Activated CD4-positive, alpha-beta T cell treated with anti-CD3 and anti-CD28 coated beads for 1 hour (primary cell): ENCODE data around the gene ANTXR2.
"Not testable (repeated sequence)": the region's sequence is repeated elsewhere in the genome, so short reads cannot be mapped to it uniquely, and the experiment has no call there.

ENCODE experiments used
- DNase-seq: peaks from one replicate; pipeline ENCODE4 v3.0.0-alpha.2; 2020

Gene ANTXR2

GRCh38 chr4:80072744-80073472, at the start of gene ANTXR2:
TSS of gene ANTXR2 (minus strand) at chr4:80073229. CDS start at chr4:80072560, 669 bp downstream.
- peak; percentile 57 for DNase-seq

GRCh38 chr4:80121815-80122214, 48.8 kb upstream of the ANTXR2 start:
- not testable (repeated sequence) for DNase-seq

- not testable (repeated sequence) for DNase-seq
Measured at GRCh38 chr4:80119620-80120019, 46.6 kb upstream of the ANTXR2 start.

DNA sequence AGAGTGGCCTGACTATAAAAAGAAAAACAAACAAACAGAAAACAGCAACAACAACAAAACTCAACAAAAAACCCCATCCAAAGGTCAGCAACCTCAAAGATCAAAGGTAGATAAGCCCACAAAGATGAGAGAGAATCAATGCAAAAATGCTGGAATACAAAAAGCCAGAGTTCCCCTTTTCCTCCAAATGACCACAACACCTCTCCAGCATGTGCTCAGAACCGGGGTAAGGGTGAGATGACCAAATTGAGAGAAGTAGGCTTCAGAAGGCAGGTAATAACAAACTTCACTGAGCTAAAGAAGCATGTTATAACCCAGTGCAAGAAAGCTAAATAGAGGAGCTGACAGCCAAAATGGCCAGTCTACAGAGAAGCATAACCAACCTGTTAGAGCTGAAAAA, 43.5 kb upstream of the ANTXR2 start:
- DNase-seq, result no peak

DNA sequence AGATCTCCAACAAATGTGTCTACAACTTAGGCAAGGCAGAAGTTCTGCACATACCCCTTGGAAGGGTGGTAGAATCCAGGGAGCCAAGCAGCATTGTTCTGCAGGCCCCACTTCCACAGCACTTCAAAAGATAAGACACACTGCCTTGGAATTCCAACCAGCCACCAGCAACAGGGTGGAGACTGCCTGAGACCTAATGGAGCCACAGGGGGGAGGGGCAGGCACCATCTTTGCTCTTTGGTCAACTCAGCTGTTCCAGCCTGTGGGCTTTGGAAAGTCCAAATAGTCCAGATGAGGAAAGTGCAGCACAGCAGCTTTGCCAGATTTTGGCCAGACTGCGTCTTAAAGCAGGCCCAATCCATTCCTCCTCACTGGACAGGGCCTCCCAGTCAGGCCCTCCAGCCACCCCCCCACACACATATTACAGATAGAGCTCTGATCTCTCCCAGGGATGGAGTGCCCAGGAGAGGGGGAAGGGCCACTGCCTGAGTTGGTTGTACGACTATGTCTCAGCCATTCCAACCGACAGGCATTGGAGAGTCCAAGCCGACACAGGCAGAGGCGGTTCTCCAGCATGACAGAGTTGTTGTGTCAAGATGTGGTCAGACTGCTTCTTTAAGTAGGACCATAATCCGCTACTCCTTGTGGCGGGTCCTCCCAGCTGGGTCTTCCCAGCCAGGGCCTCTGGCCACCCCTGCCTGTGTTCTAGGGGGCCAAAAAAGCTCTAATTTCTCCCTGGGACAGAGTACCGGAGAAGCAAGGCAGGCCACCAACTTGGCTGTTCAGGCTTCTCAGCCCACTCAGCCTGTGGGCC, 42.5 kb upstream of the ANTXR2 start:
- DNase-seq, result no peak

GRCh38 chr4:80114732-80115265, 41.8 kb upstream of the ANTXR2 start:
- DNase-seq, result no peak

GRCh38 chr4:80113615-80114014, 40.6 kb upstream of the ANTXR2 start:
- DNase-seq, result no peak

GRCh38 chr4:80112236-80112635, 39.2 kb upstream of the ANTXR2 start:
- no peak for DNase-seq

- no peak for DNase-seq
Measured at GRCh38 chr4:80111276-80111675, 38.2 kb upstream of the ANTXR2 start.

- no peak for DNase-seq
Measured at GRCh38 chr4:80107374-80107773, 34.3 kb upstream of the ANTXR2 start.

DNA sequence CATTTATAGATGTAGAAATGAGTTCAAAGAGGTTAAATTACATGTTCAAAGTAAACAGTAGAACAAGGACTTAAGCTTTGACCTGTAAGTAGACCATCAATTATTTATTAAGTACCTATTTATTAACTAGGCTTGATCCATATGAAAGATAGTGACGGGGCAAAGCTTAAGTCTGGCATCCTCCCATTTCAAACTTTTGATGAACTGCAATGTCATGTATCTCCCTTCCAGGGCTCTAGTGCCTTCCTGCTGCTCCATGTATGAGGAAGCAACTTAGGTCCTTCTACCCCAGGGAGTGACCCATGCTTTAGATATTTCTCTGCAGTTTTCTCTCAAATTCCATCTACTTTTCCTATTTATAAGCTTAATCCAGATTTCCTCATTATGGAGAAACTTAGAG, 31.9 kb upstream of the ANTXR2 start:
- no peak for DNase-seq

- no peak for DNase-seq
Measured at GRCh38 chr4:80103629-80104028, 30.6 kb upstream of the ANTXR2 start.

- no peak for DNase-seq
Measured at GRCh38 chr4:80101792-80102116, 28.7 kb upstream of the ANTXR2 start.

- no peak for DNase-seq
Measured at GRCh38 chr4:80101071-80101791, 28.2 kb upstream of the ANTXR2 start.

DNA sequence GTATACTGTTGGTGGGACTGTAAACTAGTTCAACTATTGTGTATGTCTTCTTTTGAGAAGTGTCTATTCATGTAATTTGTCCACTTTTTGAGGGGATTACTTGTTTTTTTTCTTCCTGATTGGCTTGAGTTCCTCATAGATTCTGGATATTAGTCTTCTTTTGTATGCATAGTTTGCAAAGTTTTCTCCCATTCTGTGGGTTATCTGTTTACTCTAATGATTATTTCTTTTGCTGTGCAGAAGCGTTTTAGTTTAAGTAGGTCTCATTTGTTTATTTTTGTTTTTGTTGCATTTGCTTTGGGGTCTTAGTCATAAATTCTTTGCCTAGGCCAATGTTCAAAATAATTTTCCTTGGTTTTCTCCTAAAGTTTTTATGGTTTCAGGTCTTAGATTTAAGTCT, 26.6 kb upstream of the ANTXR2 start:
- no peak for DNase-seq

DNA sequence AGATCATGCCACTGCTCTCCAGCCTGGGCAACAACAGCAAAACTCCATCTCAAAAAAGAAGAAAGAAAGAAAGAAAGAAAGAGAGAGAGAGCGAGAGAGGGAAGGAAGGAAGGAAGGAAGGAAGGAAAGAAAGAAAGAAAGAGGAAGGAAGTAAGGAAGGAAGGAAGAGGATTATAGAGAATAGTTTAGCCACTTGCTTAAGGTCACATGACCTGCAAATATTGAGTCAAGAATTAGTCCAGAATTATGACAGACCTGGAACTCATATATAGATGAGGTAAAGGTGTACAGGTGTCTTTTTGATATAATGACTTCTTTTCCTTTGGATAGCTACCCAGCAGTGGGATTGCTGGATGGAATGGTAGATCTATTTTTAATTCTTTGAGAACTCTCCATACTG, 25.6 kb upstream of the ANTXR2 start:
- no peak for DNase-seq

DNA sequence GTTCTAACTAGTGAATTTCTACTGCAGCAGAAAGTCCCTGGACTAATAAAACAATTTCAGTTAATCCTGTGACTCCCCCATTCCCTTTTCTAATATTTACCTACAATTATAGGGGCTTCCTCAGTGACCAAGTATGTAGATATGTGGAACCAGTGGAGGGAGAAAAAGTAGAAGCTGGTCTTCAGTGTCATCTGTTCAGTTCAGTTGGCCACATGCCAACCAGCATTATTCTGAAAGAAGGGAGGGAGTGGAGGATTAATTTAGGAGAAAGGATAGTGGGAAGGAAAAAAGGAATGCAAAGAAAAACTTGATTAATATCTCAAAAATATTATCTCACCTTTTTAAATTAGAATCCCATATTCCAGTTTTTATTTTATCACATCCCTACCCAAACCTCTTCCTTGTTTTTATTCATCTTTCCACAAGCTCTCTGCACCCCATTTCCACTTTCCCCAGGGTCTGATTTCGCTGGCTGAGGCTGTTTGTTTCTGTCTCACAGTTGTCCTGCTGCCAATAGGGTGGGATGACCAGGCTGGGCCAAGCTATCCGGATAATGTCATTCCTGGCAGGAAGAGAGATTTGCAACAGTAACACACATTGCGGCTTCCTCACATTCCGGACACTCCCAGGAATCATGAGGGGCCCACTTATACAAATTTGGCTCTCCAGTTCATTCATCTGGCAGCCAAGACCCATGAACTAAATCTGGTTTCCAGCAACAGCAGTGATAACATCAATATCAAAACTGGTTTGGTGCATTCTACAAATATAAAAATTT, 24.6 kb upstream of the ANTXR2 start:
- DNase-seq, result no peak

DNA sequence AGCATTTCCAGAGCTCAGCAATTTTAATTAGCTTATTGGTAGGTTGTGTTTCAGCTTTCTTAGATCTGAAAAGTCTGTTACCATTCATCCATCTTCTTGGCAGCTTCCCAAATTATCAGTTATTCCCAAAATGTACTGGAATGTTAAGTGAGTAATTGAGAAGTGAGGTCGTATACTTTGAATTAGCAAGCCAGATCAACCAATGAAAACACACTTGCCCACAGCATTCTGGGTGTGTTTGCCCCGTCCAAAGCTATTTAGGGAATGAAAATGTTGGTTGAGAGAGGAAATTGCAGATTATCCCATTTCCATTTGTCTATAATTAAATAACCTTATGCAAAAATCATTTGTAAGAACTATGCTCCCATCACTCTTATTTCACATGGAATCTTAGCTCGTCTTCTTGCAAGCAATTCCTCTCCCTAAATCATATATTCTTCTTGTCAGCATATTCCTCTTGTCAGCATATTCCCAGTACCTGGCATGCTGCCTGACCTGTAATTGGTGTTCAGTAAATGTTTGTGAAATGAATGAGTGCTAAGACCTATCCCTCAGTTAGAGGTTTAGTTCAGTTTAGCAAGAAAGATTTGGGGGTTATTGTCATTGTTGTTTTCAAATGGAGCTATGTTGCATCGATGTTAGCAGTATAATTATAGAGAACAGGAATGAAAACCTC, 23.3 kb upstream of the ANTXR2 start:
- no peak for DNase-seq

DNA sequence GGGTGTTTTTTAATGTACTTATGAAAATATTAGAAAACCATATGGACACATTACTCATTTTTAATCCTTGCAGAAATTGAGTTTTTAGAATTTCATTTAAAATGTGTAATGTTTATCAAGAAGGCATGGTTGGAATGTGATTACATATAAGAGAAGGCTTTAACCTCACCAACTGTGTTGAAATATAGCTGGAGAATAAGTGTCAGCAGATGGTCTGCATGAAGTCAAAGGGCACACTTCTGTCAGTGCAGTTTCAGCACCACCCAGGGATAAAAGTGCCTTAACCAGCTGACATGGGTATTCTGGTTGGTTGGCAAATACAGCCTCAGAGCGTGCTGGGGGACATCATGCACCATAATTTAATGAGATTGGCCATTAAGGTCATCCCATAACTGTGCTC, 21.2 kb upstream of the ANTXR2 start:
- DNase-seq, result no peak

- no peak for DNase-seq
Measured at GRCh38 chr4:80093563-80093962, 20.5 kb upstream of the ANTXR2 start.

DNA sequence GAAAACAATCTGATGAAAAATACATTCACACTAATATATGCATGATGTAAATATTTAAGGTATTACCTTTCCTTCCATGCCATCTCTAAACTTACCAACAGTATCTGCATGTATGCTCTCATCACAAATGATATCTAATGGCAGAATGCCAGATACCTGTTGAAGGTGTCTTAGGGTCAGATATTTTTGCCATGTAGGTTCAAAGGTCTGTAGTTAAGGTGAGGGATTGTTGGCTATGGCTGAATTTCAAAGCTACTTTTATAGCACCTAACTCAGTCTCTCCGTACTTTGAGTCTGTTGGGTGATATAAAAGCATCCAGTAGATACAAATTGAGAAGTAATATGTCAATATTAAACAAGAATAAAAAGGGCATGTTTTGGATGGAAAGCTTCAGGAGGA, 19.8 kb upstream of the ANTXR2 start:
- no peak for DNase-seq

DNA sequence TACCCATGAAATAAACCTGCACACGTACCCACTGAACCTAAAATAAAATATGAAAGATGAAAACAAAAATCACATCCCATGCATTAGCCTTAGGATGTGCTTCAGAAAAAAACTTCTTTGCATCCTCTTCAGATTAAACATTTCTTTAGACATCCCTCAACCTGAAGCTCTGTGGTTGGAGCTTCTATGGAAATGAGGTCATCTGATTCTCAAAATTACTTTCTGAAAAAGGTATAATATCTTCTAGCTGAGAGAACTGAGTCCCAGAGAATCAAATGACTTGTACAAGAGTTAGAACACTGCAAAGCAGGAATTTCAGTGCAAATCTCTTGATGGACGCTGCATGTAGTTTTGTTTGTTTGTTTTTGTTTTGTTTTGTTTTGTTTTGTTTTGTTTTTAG, 19.1 kb upstream of the ANTXR2 start:
- DNase-seq, result no peak
